GM12878 (cell line): ENCODE measurements around the gene MAP2K2. TPM values are rescaled to one million over a fixed set of nuclear protein-coding genes. Genes with fewer than 3 reads are reported as not detected.
"Not testable (repeated sequence)": the region's sequence is repeated elsewhere in the genome, so short reads cannot be mapped to it uniquely, and the experiment has no call there.

Experiments used
- ATAC-seq: fragments of 200-7000 bp; cut with Tn5 transposase; 3 replicates; pipeline ENCODE4 v1.9.1; 2020; ENCODE audit warnings: mild to moderate bottlenecking, moderate library complexity
- BruUV-seq: library from RNA; stranded (reverse); fragments of 400-500 nt; replicated peaks from 2 replicates; lab custom pipeline; 2021; lab: Mats Ljungman, UMichigan
- CTCF ChIA-PET: fragments of 300-600 bp; sonication (Branson Sonifier 250); formaldehyde crosslinking; extraction: SDS; loops from one replicate; lab custom pipeline; 2021; ENCODE audit warnings: inconsistent platforms; lab: Yijun Ruan, JAX
- POLR2A ChIA-PET: fragments of 350-600 bp; formaldehyde crosslinking; extraction: SDS; loops from one replicate; lab custom pipeline; 2021; ENCODE audit warnings: inconsistent platforms; lab: Charles Lee
- RAD21 ChIA-PET: fragments of 300-600 bp; sonication (Branson Sonifier 250); formaldehyde crosslinking; loops from one replicate; lab custom pipeline; 2023; ENCODE audit warnings: antibody characterized with exemption; ENCODE audit not compliant: unreplicated experiment; lab: Charles Lee
- SMC1A ChIA-PET: fragments of 300-600 bp; sonication (Branson Sonifier 250); formaldehyde crosslinking; loops from one replicate; lab custom pipeline; 2023; ENCODE audit not compliant: unreplicated experiment, uncharacterized antibody; lab: Charles Lee
- DNase-seq: peaks from one replicate; pipeline ENCODE4 v3.0.0-alpha.2; 2011; ENCODE audit warnings: low read depth, low spot score
- FAIRE-seq: peaks from 3 replicates; lab custom pipeline; 2011; peaks lifted over from hg19 to GRCh38; lab: Jason Lieb, UNC
- H2AFZ ChIP-seq: 2 replicates; pipeline ENCODE4 v1.6.0; 2011; ENCODE audit warnings: low read depth, low read length, control low read depth; ENCODE audit not compliant: control insufficient read depth
- H3K27ac ChIP-seq: 2 replicates; pipeline ENCODE4 v1.5.1; 2011; ENCODE audit warnings: control low read depth; ENCODE audit not compliant: control insufficient read depth, insufficient read depth
- H3K27me3 ChIP-seq, 2 experiments: replicated peaks in 1 of 2; 2 replicates each; pipeline versions ENCODE4 v1.6.0 to v1.6.1; 2011; ENCODE audit warnings: low read length in 1 of 2; ENCODE audit not compliant: control insufficient read depth in 2 of 2, insufficient read depth in 2 of 2
- H3K36me3 ChIP-seq, 2 experiments: 2 replicates each; pipeline ENCODE4 v1.5.1; 2011; ENCODE audit warnings: low read length in 1 of 2; ENCODE audit not compliant: control insufficient read depth in 2 of 2, insufficient read depth in 2 of 2
- H3K4me1 ChIP-seq: 2 replicates; pipeline ENCODE4 v1.6.1; 2011; ENCODE audit warnings: mild to moderate bottlenecking, low read length, moderate library complexity, mixed read lengths; ENCODE audit not compliant: control insufficient read depth, insufficient read depth
- H3K4me2 ChIP-seq: 2 replicates; pipeline ENCODE4 v1.6.0; 2011; ENCODE audit warnings: control low read depth; ENCODE audit not compliant: control insufficient read depth, insufficient read depth
- H3K4me3 ChIP-seq: fragments of 200-600 bp; sonication (generic); 2 replicates; pipeline ENCODE4 v1.5.1; 2016
- H3K79me2 ChIP-seq: 2 replicates; pipeline ENCODE4 v1.6.0; 2011; ENCODE audit warnings: low read length; ENCODE audit not compliant: control insufficient read depth, insufficient read depth
- H3K9ac ChIP-seq: 2 replicates; pipeline ENCODE4 v1.8.0; 2011; ENCODE audit warnings: low read length, control low read depth, mixed read lengths; ENCODE audit not compliant: control insufficient read depth, insufficient read depth
- H3K9me3 ChIP-seq: replicated peaks from 3 replicates; pipeline ENCODE4 v1.5.1; 2011; ENCODE audit warnings: mild to moderate bottlenecking, low read length; ENCODE audit not compliant: control insufficient read depth, insufficient read depth
- H4K20me1 ChIP-seq: 2 replicates; pipeline ENCODE4 v1.6.0; 2011; ENCODE audit not compliant: control insufficient read depth, insufficient read depth
- FOXM1 ChIP-seq: IDR thresholded peaks from 2 replicates; pipeline ENCODE4 v1.6.1; 2012; ENCODE audit warnings: low read depth, mild to moderate bottlenecking, inconsistent platforms, low read length, moderate library complexity
- KAT2A ChIP-seq: conservative IDR thresholded peaks from 2 replicates; pipeline ENCODE4 v1.6.1; 2011; ENCODE audit warnings: low read depth, low read length; ENCODE audit not compliant: control insufficient read depth
- WGBS: methylation state at CpG from one replicate; pipeline ENCODE4 v1.1.6; 2016; ENCODE audit warnings: low lambda C conversion rate; ENCODE audit not compliant: insufficient replicate concordance, insufficient coverage; ENCODE audit errors: missing lambda C conversion rate; 5-methylcytosine and 5-hydroxymethylcytosine counted together
- in situ Hi-C: fragments of 300-500 bp; cut with MboI; formaldehyde crosslinking; loops from 9 replicates; pipeline ENCODE4 v1.14.3; 2018; ENCODE audit warnings: mixed read lengths
- intact Hi-C: fragments of 100-400 bp; cut with micrococcal nuclease; formaldehyde crosslinking; loops from one replicate; pipeline ENCODE4 v1.14.2; 2022; ENCODE audit not compliant: unreplicated experiment
- polyA plus RNA-seq, 11 experiments: library from polyadenylated mRNA; depleted of rRNA in 4 of 11; unstranded in 6 of 11; stranded (reverse) in 5 of 11; fragments of >200 nt; fragmentation: Nextera tagmentation in 4 of 11; fragmentation: Illumina TruSeq in 1 of 11; extraction: Ambion mirVana in 4 of 11; extraction: Trizol in 1 of 11; gene quantifications; 1 replicate in 1 of 11; 2 replicates in 10 of 11; pipeline versions ENCODE4 v1.2.1 to v1.2.3, GENCODE V29; 2011 to 2016; ENCODE audit warnings: inconsistent platforms in 2 of 11, missing spikeins in 2 of 11, low read depth in 1 of 11
- total RNA-seq, 4 experiments: library from RNA; depleted of rRNA in 3 of 4; stranded (reverse); fragments of >200 nt in 3 of 4; fragmentation: Illumina TruSeq in 1 of 4; extraction: Trizol in 1 of 4; gene quantifications; 2 replicates each; pipeline versions ENCODE4 v1.2.1 to v1.2.3, GENCODE V29; 2013 to 2021

The MAP2K2 gene
- total and polyA plus RNA-seq, 10 of the 15 experiments (the other 5 are each of a cell fraction or from before 2014, with no cell fraction given), result 1.00 to 210 (median 53.5) TPM

DNA sequence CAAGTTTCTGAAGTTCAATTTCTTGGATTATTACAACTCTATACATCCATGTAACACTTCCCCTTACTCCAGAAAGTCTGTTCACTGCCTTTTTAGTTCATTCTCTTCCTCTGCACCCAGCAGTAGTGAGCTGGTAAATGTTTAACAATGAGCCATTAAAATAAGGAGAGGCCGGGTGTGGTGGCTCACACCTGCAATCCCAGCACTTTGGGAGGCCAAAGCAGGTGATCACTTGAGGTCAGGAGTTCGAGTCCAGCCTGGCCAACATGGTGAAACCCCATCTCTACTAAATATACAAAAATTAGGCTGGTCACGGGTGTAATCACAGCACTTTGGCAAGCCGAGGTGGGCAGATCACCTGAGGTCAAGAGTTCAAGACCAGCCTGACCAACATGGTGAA, 3.4 kb upstream of the MAP2K2 start:
- peaks cover 17% of the 10 kb centered on the region for H3K79me2 ChIP-seq
- FAIRE-seq, H2AFZ ChIP-seq, H3K4me2 ChIP-seq, CTCF ChIA-PET, in situ Hi-C loops, BruUV-seq, H3K36me3 ChIP-seq, RAD21 ChIA-PET, DNase-seq, H3K9me3 ChIP-seq, H3K4me3 ChIP-seq, ATAC-seq, H3K27me3 ChIP-seq, H4K20me1 ChIP-seq, H3K9ac ChIP-seq, intact Hi-C loops, H3K27ac ChIP-seq, H3K4me1 ChIP-seq: not testable (repeated sequence)
- ChIA-PET SMC1A (interaction anchor here (1.5 kb wide), 1 partner anchor 75 kb away, joined by 4 read pairs; no protein-coding TSS in a partner anchor), POLR2A (interaction anchor here (1.5 kb wide), 1 partner anchor 18 kb away, joined by 4 read pairs; no protein-coding TSS in a partner anchor)
- 48% methylated on average over 4 of the region's 4 CpGs for WGBS

GRCh38 chr19:4124638-4125037, 716 bp upstream of the MAP2K2 start:
- no peak for ATAC-seq
- Histone ChIP-seq H3K27ac (no peak overlapping the region; the same call in 1 of the 2 replicates), H3K27me3 (no peaks in the 10 kb centered on the region), H3K36me3 (peaks cover under 1 to 2% of the 10 kb centered on the region in 2 experiments; a peak in 3 of 4 replicates), H3K4me1 (no peaks in the 10 kb centered on the region; the same call in 1 of the 2 replicates), H3K4me3 (peak overlapping the region; percentile 74; the same call in 1 of the 2 replicates), H3K79me2 (peaks cover 30% of the 10 kb centered on the region), H3K9me3 (no peaks in the 10 kb centered on the region), H3K9ac (peak overlapping the region; percentile 93; the same call in 1 of the 2 replicates), H4K20me1 (no peaks in the 10 kb centered on the region), H2AFZ (peak overlapping the region; percentile 39), H3K4me2 (peak overlapping the region; percentile 100; the same call in 1 of the 2 replicates)
- 55% methylated on average over 8 of the region's 8 CpGs for WGBS
- DNase-seq, result no peak
- intact Hi-C loops, result loop anchor here (5.0 kb wide), 1 partner anchor 137 kb away; the partner anchor contains the start of gene EEF2
- no peak for TF ChIP-seq FOXM1
- no peak for TF ChIP-seq KAT2A
- ChIA-PET RAD21 (interaction anchor here (0.6 kb wide), 1 partner anchor 1517 kb away, joined by 3 read pairs; no protein-coding TSS in a partner anchor), CTCF (interaction anchor here (0.6 to 1.0 kb wide), 3 partner anchors 10 to 15 kb away, joined by 4 to 6 read pairs (median 6); no protein-coding TSS in a partner anchor), POLR2A (interaction anchor here (0.5 to 1.0 kb wide), 3 partner anchors 14 to 119 kb away, joined by 3 to 5 read pairs (median 3); no protein-coding TSS in a partner anchor), SMC1A (interaction anchor here (0.8 kb wide), 1 partner anchor 108 kb away, joined by 4 read pairs; no protein-coding TSS in a partner anchor)
- FAIRE-seq, result no peak
- no TSS peak for BruUV-seq
- in situ Hi-C loops, result no loop called here
